Pancreas (tissue), 10 donors: ENCODE measurements around the gene CMIP. TPM values are rescaled to one million over a fixed set of nuclear protein-coding genes. Genes with fewer than 3 reads are reported as not detected.

ENCODE experiments used
- ATAC-seq, 4 donors: fragments of 200-7000 bp; cut with Tn5 transposase; one replicate each; pipeline versions ENCODE4 v1.8.0 to v1.9.1; 2020; ENCODE audit warnings: mild to moderate bottlenecking in 4 of 4, moderate library complexity in 4 of 4
- DNase-seq, 6 donors: peaks; one replicate each; pipeline ENCODE4 v3.0.0-alpha.2; 2020
- FAIRE-seq: peaks from 2 replicates; lab custom pipeline; 2012; peaks lifted over from hg19 to GRCh38; lab: Jason Lieb, UNC
- H3K27ac ChIP-seq, 4 donors: fragments of 200-600 bp; sonication (generic); 1 replicate in 3 of 4; 2 replicates in 1 of 4; pipeline versions ENCODE4 v1.5.0 to v1.8.0; 2020
- H3K27me3 ChIP-seq, 4 donors: fragments of 200-600 bp; one replicate each; pipeline ENCODE4 v1.8.0; 2021
- H3K36me3 ChIP-seq, 3 donors: fragments of 200-600 bp; sonication (generic) in 1 of 3; one replicate each; pipeline versions ENCODE4 v1.5.0 to v1.8.0; 2020 to 2021
- H3K4me1 ChIP-seq, 3 donors: fragments of 200-600 bp; one replicate each; pipeline ENCODE4 v1.8.0; 2021
- H3K4me3 ChIP-seq, 4 donors: fragments of 200-600 bp; sonication (generic) in 2 of 4; one replicate each; pipeline versions ENCODE4 v1.5.0 to v1.8.0; 2020 to 2021
- H3K9me3 ChIP-seq, 4 donors: fragments of 200-600 bp; one replicate each; pipeline ENCODE4 v1.8.0; 2021
- WGBS, 2 donors: extraction: QIAGEN DNeasy Blood & Tissue Kit; methylation state at CpG; one replicate each; pipeline ENCODE4 v1.1.7; 2013; 5-methylcytosine and 5-hydroxymethylcytosine counted together
- intact Hi-C, 3 donors: fragments of 100-400 bp; cut with DNase I; formaldehyde crosslinking; loops; one replicate each; pipeline versions ENCODE4 v1.11.1 to v1.14.2; 2022
- polyA plus RNA-seq, 2 donors: library from polyadenylated mRNA; stranded (reverse); fragments of 200-250 nt; gene quantifications; one replicate each; pipeline ENCODE4 v1.2.3, GENCODE V29; 2013
- total RNA-seq, 6 donors: library from RNA; stranded (reverse); fragmentation: NEBNext Ultra II Directional in 4 of 6; extraction: Animal tissue kit (Norgen Biotek cat#: 25700) in 4 of 6; gene quantifications; one replicate each; pipeline versions ENCODE4 v1.2.1 to v1.2.4, GENCODE V29; 2021 to 2023
- TF ChIP-seq, protein P1 (sequence below), 4 donors: fragments of 200-600 bp; sonication (generic) in 3 of 4; IDR thresholded peaks; one replicate each; pipeline versions ENCODE4 v1.5.0 to v1.8.0; 2021; ENCODE audit warnings: antibody characterized with exemption in 4 of 4
- donor health status: healthy with polysubstance abuse.
- donor health status: DM: no; HTN: no; CAD: no; lungs with moderate emphysema.
- donor health status: DM: no; HTN: no; CAD: no.
- donor health status: control.
- donor health status: control.
- donor health status: Bipolar disorder and iron deficiency.
- donor health status: DM: yes; HTN: yes; CAD: no.
- donor health status: DM: no; HTN: no; CAD: no.
- donor health status: DM: no; HTN: no; CAD: no.
- donor health status: DM: yes; HTN: yes; CAD: no.

Gene CMIP
- total and polyA plus RNA-seq, 8 donors, result 9.7 to 37.0 (median 21.5) TPM

GRCh38 chr16:81601601-81602255, 157.1 kb downstream of the CMIP start:
- intact Hi-C loops, result no loop called here
- no peak overlapping the region for H3K27ac ChIP-seq
- WGBS, 2 donors, result 80 to 81% methylated on average over 16 of the region's 16 CpGs
- FAIRE-seq (no peak), DNase-seq (no peak), ATAC-seq (no peak)
- TF ChIP-seq, protein P1, sequence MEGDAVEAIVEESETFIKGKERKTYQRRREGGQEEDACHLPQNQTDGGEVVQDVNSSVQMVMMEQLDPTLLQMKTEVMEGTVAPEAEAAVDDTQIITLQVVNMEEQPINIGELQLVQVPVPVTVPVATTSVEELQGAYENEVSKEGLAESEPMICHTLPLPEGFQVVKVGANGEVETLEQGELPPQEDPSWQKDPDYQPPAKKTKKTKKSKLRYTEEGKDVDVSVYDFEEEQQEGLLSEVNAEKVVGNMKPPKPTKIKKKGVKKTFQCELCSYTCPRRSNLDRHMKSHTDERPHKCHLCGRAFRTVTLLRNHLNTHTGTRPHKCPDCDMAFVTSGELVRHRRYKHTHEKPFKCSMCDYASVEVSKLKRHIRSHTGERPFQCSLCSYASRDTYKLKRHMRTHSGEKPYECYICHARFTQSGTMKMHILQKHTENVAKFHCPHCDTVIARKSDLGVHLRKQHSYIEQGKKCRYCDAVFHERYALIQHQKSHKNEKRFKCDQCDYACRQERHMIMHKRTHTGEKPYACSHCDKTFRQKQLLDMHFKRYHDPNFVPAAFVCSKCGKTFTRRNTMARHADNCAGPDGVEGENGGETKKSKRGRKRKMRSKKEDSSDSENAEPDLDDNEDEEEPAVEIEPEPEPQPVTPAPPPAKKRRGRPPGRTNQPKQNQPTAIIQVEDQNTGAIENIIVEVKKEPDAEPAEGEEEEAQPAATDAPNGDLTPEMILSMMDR (IDR thresholded peaks at IDR 0.05), result no peak
- no peak overlapping the region for H3K4me3 ChIP-seq
- no peaks in the 10 kb centered on the region for H3K9me3 ChIP-seq
- H3K27me3 ChIP-seq, result no peaks in the 10 kb centered on the region
- no peaks in the 10 kb centered on the region for H3K36me3 ChIP-seq
- H3K4me1 ChIP-seq, result peaks cover 3 to 6% (median 5%) of the 10 kb centered on the region in 3 donors

- no peak for FAIRE-seq
- 88 to 90% methylated on average over 13 of the region's 13 CpGs for WGBS, 2 donors
- intact Hi-C loops, result no loop called here
Observed at GRCh38 chr16:81602256-81602776, 157.7 kb downstream of the CMIP start.

DNA sequence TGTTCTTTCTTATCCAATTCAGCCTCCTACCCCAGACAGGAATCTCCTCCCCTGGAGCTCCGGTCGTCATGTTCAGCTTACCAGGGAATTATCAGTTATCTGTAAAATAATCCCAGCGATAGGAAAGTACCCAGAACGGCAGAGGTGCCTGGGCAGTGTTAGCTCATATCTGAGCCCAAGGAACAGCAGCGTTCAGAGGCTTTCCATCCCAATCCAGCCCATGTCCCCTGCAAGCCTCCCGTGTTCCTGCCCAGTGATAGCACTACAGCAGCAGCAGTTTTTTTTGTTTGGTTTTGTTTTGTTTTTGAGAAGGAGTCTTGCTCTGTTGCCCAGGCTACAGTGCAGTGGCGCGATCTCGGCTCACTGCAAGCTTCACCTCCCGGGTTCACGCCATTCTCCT, 158.2 kb downstream of the CMIP start:
- no peak for FAIRE-seq
- TF ChIP-seq, protein P1 (IDR thresholded peaks at IDR 0.05), result no peak
- DNase-seq, result no peak
- H3K36me3 ChIP-seq, result no peaks in the 10 kb centered on the region
- no peak for ATAC-seq
- 85% methylated on average over 11 of the region's 11 CpGs for WGBS, 2 donors
- no peak overlapping the region for H3K4me3 ChIP-seq
- intact Hi-C loops, result no loop called here
- no peak overlapping the region for H3K27ac ChIP-seq
- peaks cover 3 to 6% (median 5%) of the 10 kb centered on the region in 3 donors for H3K4me1 ChIP-seq
- no peaks in the 10 kb centered on the region for H3K27me3 ChIP-seq
- no peaks in the 10 kb centered on the region for H3K9me3 ChIP-seq

More at GRCh38 chr16:81602256-81602776, 157.7 kb downstream of the CMIP start:
- no peak overlapping the region for H3K4me3 ChIP-seq
- H3K27ac ChIP-seq, result no peak overlapping the region
- no peaks in the 10 kb centered on the region for H3K27me3 ChIP-seq
- H3K36me3 ChIP-seq, result no peaks in the 10 kb centered on the region
- no peaks in the 10 kb centered on the region for H3K9me3 ChIP-seq
- peaks cover 3 to 6% (median 5%) of the 10 kb centered on the region in 3 donors for H3K4me1 ChIP-seq
- TF ChIP-seq, protein P1 (IDR thresholded peaks at IDR 0.05), result no peak
- ATAC-seq (no peak), DNase-seq (no peak)

DNA sequence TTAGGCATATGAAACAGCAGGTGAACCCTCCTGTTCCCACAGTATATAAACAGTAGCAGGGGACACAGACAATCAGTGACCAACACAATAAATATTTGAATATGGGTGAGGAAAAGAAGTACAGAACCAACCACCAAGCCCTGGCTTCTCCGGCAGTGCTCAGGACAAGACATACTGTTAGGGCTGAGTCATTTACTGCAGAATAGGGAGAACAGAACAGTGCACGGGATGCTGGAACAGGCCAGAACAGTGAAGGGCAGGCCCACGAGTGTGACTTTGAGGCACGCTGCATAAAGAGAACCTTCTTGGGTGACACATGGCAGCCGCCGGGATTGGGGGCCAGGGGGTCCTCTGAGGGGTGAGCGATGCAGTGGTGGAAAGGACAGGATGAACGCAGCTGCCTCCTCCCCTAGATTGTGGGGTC, 160.4 kb downstream of the CMIP start:
- intact Hi-C loops, result no loop called here
- Histone ChIP-seq H3K36me3 (no peaks in the 10 kb centered on the region), H3K27ac (no peak overlapping the region), H3K4me1 (peaks cover 0 to 6% (median 3%) of the 10 kb centered on the region in 3 donors), H3K9me3 (no peaks in the 10 kb centered on the region), H3K4me3 (no peak overlapping the region), H3K27me3 (no peaks in the 10 kb centered on the region)
- DNase-seq, result no peak
- TF ChIP-seq, protein P1 (IDR thresholded peaks at IDR 0.05), result no peak
- ATAC-seq, result peak in 3 of 4 donors; percentile 7 to 42 (median 28)
- WGBS, 2 donors, result 84 to 85% methylated on average over 8 of the region's 8 CpGs
- no peak for FAIRE-seq

DNA sequence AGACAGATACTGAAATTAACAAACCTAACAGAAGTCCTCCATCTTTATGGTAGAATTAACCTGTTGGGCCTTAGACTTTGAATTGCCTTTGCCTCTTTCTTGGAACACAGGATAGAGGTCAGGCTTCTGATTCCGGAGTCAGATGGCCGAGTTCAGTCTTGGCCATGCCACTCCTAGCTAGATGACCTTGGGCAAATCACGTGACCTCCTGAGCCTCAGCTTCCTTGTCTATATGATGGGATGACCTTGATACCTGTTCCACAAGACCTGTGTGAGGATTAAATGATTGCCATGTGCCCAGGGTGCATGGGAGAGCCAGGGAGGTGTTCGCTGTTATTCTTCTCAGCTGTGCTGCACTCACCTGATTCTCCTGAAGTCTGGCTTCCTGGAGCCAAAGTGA, 161.4 kb downstream of the CMIP start:
- intact Hi-C loops, result no loop called here
- Histone ChIP-seq H3K4me3 (no peak overlapping the region), H3K9me3 (no peaks in the 10 kb centered on the region), H3K4me1 (peaks cover 0 to 6% (median 3%) of the 10 kb centered on the region in 3 donors), H3K36me3 (no peaks in the 10 kb centered on the region), H3K27ac (no peak overlapping the region), H3K27me3 (no peaks in the 10 kb centered on the region)
- DNase-seq (no peak), FAIRE-seq (no peak), ATAC-seq (peak in 3 of 4 donors; percentile 8 to 44 (median 28))
- 41 to 42% methylated on average over 4 of the region's 4 CpGs for WGBS, 2 donors
- TF ChIP-seq, protein P1 (IDR thresholded peaks at IDR 0.05), result no peak
